Liver (tissue), 9 donors: ENCODE measurements around the gene UNC13B. TPM values are rescaled to one million over a fixed set of nuclear protein-coding genes. Genes with fewer than 3 reads are reported as not detected.

Experiments
- DNase-seq: peaks from one replicate; pipeline ENCODE4 v3.0.0-alpha.2; 2017; ENCODE audit warnings: low spot score
- H3K27ac ChIP-seq, 2 donors: one replicate each; pipeline ENCODE4 v1.7.0; 2013; ENCODE audit warnings: inconsistent platforms in 2 of 2, low read length in 2 of 2, control low read depth in 1 of 2, low read depth in 1 of 2, mild to moderate bottlenecking in 1 of 2
- H3K27me3 ChIP-seq, 4 donors: one replicate each; pipeline versions ENCODE4 v1.6.1 to v1.7.0; 2013; ENCODE audit warnings: low read length in 3 of 4, inconsistent platforms in 1 of 4, mild to moderate bottlenecking in 1 of 4, moderate library complexity in 1 of 4; ENCODE audit not compliant: control insufficient read depth in 4 of 4, insufficient read depth in 4 of 4
- H3K36me3 ChIP-seq, 4 donors: one replicate each; pipeline versions ENCODE4 v1.6.1 to v1.7.0; 2013; ENCODE audit warnings: low read length in 3 of 4, mild to moderate bottlenecking in 3 of 4, low read depth in 1 of 4, moderate library complexity in 1 of 4; ENCODE audit not compliant: control insufficient read depth in 4 of 4, insufficient read depth in 3 of 4
- H3K4me1 ChIP-seq, 4 donors: one replicate each; pipeline versions ENCODE4 v1.6.1 to v1.7.0; 2013; ENCODE audit warnings: low read length in 3 of 4, mild to moderate bottlenecking in 3 of 4, moderate library complexity in 1 of 4; ENCODE audit not compliant: control insufficient read depth in 4 of 4, insufficient read depth in 4 of 4
- H3K4me3 ChIP-seq, 3 donors: one replicate each; pipeline versions ENCODE4 v1.6.1 to v1.7.0; 2013; ENCODE audit warnings: low read length in 3 of 3, control low read depth in 1 of 3, low read depth in 1 of 3, mild to moderate bottlenecking in 1 of 3
- H3K9ac ChIP-seq, 2 donors: one replicate each; pipeline ENCODE4 v1.7.0; 2013; ENCODE audit warnings: low read length in 2 of 2, mild to moderate bottlenecking in 2 of 2, moderate library complexity in 2 of 2, control low read depth in 1 of 2, low read depth in 1 of 2
- H3K9me3 ChIP-seq, 4 donors: one replicate each; pipeline versions ENCODE4 v1.6.1 to v1.7.0; 2013; ENCODE audit warnings: low read length in 3 of 4; ENCODE audit not compliant: control insufficient read depth in 4 of 4
- EGR1 ChIP-seq, 2 donors: IDR thresholded peaks; 2 replicates each; pipeline ENCODE4 v1.6.1; 2016 to 2018; ENCODE audit warnings: antibody characterized with exemption in 2 of 2, low read depth in 2 of 2
- FOXA1 ChIP-seq: IDR thresholded peaks from 2 replicates; pipeline ENCODE4 v1.6.1; 2016; ENCODE audit warnings: antibody characterized with exemption
- FOXA2 ChIP-seq: IDR thresholded peaks from 2 replicates; pipeline ENCODE4 v1.6.1; 2016; ENCODE audit warnings: antibody characterized with exemption
- GABPA ChIP-seq, 2 donors: IDR thresholded peaks in 1 of 2; conservative IDR thresholded peaks in 1 of 2; 2 replicates each; pipeline ENCODE4 v1.6.1; 2016; ENCODE audit warnings: antibody characterized with exemption in 2 of 2, mild to moderate bottlenecking in 1 of 2, moderate library complexity in 1 of 2
- HNF4A ChIP-seq, 2 donors: conservative IDR thresholded peaks; 2 replicates each; pipeline ENCODE4 v1.6.1; 2016; ENCODE audit warnings: antibody characterized with exemption in 2 of 2, mild to moderate bottlenecking in 2 of 2
- HNF4G ChIP-seq: IDR thresholded peaks from 2 replicates; pipeline ENCODE4 v1.6.1; 2016; ENCODE audit warnings: antibody characterized with exemption
- JUND ChIP-seq, 2 donors: IDR thresholded peaks; 2 replicates each; pipeline ENCODE4 v1.6.1; 2016; ENCODE audit warnings: antibody characterized with exemption in 2 of 2
- NR2F2 ChIP-seq: IDR thresholded peaks from 2 replicates; pipeline ENCODE4 v1.6.1; 2016; ENCODE audit warnings: antibody characterized with exemption
- RAD21 ChIP-seq, 2 donors: IDR thresholded peaks; 2 replicates each; pipeline ENCODE4 v1.6.1; 2016; ENCODE audit warnings: antibody characterized with exemption in 2 of 2, mild to moderate bottlenecking in 2 of 2
- SP1 ChIP-seq: IDR thresholded peaks from 2 replicates; pipeline ENCODE4 v1.6.1; 2018; ENCODE audit warnings: antibody characterized with exemption, mild to moderate bottlenecking
- TAF1 ChIP-seq: conservative IDR thresholded peaks from 2 replicates; pipeline ENCODE4 v1.6.1; 2016; ENCODE audit warnings: antibody characterized with exemption, mild to moderate bottlenecking
- YY1 ChIP-seq: IDR thresholded peaks from 2 replicates; pipeline ENCODE4 v1.6.1; 2016; ENCODE audit warnings: antibody characterized with exemption, mild to moderate bottlenecking
- WGBS: extraction: QIAGEN DNeasy Blood & Tissue Kit; methylation state at CpG from one replicate; pipeline ENCODE4 v1.1.7; 2013; 5-methylcytosine and 5-hydroxymethylcytosine counted together
- polyA plus RNA-seq, 2 donors: library from polyadenylated mRNA; stranded (reverse) in 1 of 2; unstranded in 1 of 2; fragments of 200-250 nt in 1 of 2; fragments of >200 nt in 1 of 2; fragmentation: Nextera tagmentation in 1 of 2; extraction: Ambion mirVana in 1 of 2; gene quantifications; one replicate each; pipeline versions ENCODE4 v1.2.1 to v1.2.3, GENCODE V29; 2013 to 2015
- total RNA-seq, 2 donors: library from RNA; depleted of rRNA; stranded (reverse); fragments of >200 nt; gene quantifications; one replicate each; pipeline ENCODE4 v1.2.3, GENCODE V29; 2014
- TF ChIP-seq, protein P1 (sequence below): IDR thresholded peaks from 2 replicates; pipeline ENCODE4 v1.6.1; 2016; ENCODE audit warnings: antibody characterized with exemption, mild to moderate bottlenecking
- TF ChIP-seq, protein P2 (sequence below): IDR thresholded peaks from 2 replicates; pipeline ENCODE4 v1.6.1; 2016; ENCODE audit warnings: antibody characterized with exemption
- TF ChIP-seq, protein P3 (sequence below): fragments of 150-350 bp; IDR thresholded peaks from 2 replicates; pipeline ENCODE4 v1.5.1; 2017; ENCODE audit warnings: improper control_type of control experiment, low read depth, low read length; ENCODE audit not compliant: missing input control
- donor health status: healthy.
- donor health status: healthy.
- donor health status: healthy.
- donor health status: healthy.
- donor health status: healthy.

The UNC13B gene
- total and polyA plus RNA-seq, 4 donors: 5.5 to 25.7 (median 11.9) TPM

DNA sequence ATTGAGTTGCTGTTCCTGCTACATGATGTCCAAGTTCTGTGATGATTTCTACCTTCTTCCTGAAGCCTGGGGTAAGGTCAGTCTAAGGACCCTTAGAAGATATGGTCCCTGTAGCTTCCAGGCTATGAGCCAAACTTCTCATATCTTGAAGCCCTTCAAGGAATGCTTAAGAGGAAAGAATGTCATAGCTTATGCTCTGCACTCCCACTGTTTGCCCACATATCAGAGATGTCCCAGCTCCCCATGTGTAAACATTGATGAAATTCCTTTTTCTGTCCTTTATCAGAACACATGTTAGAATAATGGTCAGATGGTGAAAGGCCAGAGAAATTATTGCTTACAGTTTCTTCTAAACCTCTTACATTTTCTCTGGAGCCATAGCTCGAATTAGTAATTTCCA, 286.7 kb downstream of the UNC13B start:
- WGBS: 72% methylated on average over 1 of the region's 1 CpG

DNA sequence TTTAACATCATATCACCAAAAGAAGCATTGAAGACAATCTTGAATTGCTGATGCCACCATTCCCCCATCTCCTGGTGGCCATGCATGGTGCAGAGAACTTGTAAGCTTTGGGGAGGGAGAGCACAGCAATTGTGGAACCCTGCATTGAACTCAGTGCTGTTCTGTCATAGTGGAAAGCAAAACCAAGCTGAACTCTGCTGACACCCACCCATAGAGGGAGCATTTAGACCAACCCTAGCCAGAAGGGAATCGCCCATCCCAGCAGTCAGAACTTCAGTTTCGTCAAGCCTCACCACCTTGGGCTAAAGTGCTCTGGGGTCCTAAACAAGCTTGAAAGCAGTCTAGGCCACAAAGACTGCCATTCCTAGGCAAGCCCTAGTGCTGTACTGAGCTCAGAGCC, 290.7 kb downstream of the UNC13B start:
- 94% methylated on average over 2 of the region's 2 CpGs for WGBS

More for the DNA sequence above, 286.7 kb downstream of the UNC13B start:
- no peak overlapping the region for H3K27ac ChIP-seq
- TF ChIP-seq FOXA2 (no peak), HNF4G (no peak), NR2F2 (no peak), EGR1 (IDR thresholded peaks at IDR 0.05; ENCODE audit: low read depth in 2 of 2) (no peak), JUND (IDR thresholded peaks at IDR 0.05) (no peak), YY1 (no peak), HNF4A (conservative IDR thresholded peaks at IDR 0.05) (no peak)
- TF ChIP-seq, protein P1, sequence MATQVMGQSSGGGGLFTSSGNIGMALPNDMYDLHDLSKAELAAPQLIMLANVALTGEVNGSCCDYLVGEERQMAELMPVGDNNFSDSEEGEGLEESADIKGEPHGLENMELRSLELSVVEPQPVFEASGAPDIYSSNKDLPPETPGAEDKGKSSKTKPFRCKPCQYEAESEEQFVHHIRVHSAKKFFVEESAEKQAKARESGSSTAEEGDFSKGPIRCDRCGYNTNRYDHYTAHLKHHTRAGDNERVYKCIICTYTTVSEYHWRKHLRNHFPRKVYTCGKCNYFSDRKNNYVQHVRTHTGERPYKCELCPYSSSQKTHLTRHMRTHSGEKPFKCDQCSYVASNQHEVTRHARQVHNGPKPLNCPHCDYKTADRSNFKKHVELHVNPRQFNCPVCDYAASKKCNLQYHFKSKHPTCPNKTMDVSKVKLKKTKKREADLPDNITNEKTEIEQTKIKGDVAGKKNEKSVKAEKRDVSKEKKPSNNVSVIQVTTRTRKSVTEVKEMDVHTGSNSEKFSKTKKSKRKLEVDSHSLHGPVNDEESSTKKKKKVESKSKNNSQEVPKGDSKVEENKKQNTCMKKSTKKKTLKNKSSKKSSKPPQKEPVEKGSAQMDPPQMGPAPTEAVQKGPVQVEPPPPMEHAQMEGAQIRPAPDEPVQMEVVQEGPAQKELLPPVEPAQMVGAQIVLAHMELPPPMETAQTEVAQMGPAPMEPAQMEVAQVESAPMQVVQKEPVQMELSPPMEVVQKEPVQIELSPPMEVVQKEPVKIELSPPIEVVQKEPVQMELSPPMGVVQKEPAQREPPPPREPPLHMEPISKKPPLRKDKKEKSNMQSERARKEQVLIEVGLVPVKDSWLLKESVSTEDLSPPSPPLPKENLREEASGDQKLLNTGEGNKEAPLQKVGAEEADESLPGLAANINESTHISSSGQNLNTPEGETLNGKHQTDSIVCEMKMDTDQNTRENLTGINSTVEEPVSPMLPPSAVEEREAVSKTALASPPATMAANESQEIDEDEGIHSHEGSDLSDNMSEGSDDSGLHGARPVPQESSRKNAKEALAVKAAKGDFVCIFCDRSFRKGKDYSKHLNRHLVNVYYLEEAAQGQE: no peak
- TF ChIP-seq, protein P2, sequence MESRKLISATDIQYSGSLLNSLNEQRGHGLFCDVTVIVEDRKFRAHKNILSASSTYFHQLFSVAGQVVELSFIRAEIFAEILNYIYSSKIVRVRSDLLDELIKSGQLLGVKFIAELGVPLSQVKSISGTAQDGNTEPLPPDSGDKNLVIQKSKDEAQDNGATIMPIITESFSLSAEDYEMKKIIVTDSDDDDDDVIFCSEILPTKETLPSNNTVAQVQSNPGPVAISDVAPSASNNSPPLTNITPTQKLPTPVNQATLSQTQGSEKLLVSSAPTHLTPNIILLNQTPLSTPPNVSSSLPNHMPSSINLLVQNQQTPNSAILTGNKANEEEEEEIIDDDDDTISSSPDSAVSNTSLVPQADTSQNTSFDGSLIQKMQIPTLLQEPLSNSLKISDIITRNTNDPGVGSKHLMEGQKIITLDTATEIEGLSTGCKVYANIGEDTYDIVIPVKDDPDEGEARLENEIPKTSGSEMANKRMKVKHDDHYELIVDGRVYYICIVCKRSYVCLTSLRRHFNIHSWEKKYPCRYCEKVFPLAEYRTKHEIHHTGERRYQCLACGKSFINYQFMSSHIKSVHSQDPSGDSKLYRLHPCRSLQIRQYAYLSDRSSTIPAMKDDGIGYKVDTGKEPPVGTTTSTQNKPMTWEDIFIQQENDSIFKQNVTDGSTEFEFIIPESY: no peak
- DNase-seq: no peak
- H3K27me3 ChIP-seq: no peaks in the 10 kb centered on the region
- no peaks in the 10 kb centered on the region for H3K36me3 ChIP-seq
- no peaks in the 10 kb centered on the region for H3K4me1 ChIP-seq
- H3K4me3 ChIP-seq: no peak overlapping the region
- peaks cover 0 to 3% (median 0%) of the 10 kb centered on the region in 4 donors for H3K9me3 ChIP-seq
- H3K9ac ChIP-seq: no peak overlapping the region

More for the DNA sequence above, 290.7 kb downstream of the UNC13B start:
- Histone ChIP-seq H3K9me3 (peaks cover 0 to 3% (median 0%) of the 10 kb centered on the region in 4 donors), H3K4me1 (no peaks in the 10 kb centered on the region), H3K9ac (no peak overlapping the region), H3K4me3 (no peak overlapping the region), H3K27ac (no peak overlapping the region), H3K36me3 (no peaks in the 10 kb centered on the region), H3K27me3 (no peaks in the 10 kb centered on the region)
- TF ChIP-seq GABPA (IDR thresholded peaks at IDR 0.05 in 1 of 2, conservative IDR thresholded peaks at IDR 0.05 in 1 of 2) (no peak), SP1 (no peak), TAF1 (no peak), HNF4A (conservative IDR thresholded peaks at IDR 0.05) (no peak), YY1 (no peak), RAD21 (IDR thresholded peaks at IDR 0.05) (no peak), FOXA2 (no peak), FOXA1 (no peak), EGR1 (IDR thresholded peaks at IDR 0.05; ENCODE audit: low read depth in 2 of 2) (no peak)
- TF ChIP-seq, protein P3, sequence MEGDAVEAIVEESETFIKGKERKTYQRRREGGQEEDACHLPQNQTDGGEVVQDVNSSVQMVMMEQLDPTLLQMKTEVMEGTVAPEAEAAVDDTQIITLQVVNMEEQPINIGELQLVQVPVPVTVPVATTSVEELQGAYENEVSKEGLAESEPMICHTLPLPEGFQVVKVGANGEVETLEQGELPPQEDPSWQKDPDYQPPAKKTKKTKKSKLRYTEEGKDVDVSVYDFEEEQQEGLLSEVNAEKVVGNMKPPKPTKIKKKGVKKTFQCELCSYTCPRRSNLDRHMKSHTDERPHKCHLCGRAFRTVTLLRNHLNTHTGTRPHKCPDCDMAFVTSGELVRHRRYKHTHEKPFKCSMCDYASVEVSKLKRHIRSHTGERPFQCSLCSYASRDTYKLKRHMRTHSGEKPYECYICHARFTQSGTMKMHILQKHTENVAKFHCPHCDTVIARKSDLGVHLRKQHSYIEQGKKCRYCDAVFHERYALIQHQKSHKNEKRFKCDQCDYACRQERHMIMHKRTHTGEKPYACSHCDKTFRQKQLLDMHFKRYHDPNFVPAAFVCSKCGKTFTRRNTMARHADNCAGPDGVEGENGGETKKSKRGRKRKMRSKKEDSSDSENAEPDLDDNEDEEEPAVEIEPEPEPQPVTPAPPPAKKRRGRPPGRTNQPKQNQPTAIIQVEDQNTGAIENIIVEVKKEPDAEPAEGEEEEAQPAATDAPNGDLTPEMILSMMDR: no peak
- TF ChIP-seq, protein P2: no peak
- DNase-seq: no peak
